T-helper 1 cell treated with Interleukin-12 subunit alpha and Interleukin-12 subunit beta and Interleukin-4 antibody, amounts not matched to agents 30 μg/mL and 1 μg/mL, for 36 hours (primary cell): ENCODE data around the gene SYNE4.
"Not testable (repeated sequence)": the region's sequence is repeated elsewhere in the genome, so short reads cannot be mapped to it uniquely, and the experiment has no call there.

ENCODE experiments used
- H3K27ac Mint-ChIP-seq: one replicate; pipeline ENCODE4 v1.8.0; 2021; ENCODE audit warnings: mild to moderate bottlenecking, mixed read lengths
- H3K27me3 Mint-ChIP-seq: one replicate; pipeline ENCODE4 v1.8.0; 2021; ENCODE audit warnings: low read depth, mixed read lengths
- H3K36me3 Mint-ChIP-seq: one replicate; pipeline ENCODE4 v1.8.0; 2021; ENCODE audit warnings: low read depth, mixed read lengths
- H3K4me1 Mint-ChIP-seq: one replicate; pipeline ENCODE4 v1.8.0; 2021; ENCODE audit warnings: low read depth, mixed read lengths
- H3K4me3 Mint-ChIP-seq: one replicate; pipeline ENCODE4 v1.8.0; 2021; ENCODE audit warnings: mild to moderate bottlenecking, moderate library complexity, mixed read lengths
- H3K9me3 Mint-ChIP-seq: one replicate; pipeline ENCODE4 v1.8.0; 2021; ENCODE audit warnings: mixed read lengths

SYNE4 gene, protein sequence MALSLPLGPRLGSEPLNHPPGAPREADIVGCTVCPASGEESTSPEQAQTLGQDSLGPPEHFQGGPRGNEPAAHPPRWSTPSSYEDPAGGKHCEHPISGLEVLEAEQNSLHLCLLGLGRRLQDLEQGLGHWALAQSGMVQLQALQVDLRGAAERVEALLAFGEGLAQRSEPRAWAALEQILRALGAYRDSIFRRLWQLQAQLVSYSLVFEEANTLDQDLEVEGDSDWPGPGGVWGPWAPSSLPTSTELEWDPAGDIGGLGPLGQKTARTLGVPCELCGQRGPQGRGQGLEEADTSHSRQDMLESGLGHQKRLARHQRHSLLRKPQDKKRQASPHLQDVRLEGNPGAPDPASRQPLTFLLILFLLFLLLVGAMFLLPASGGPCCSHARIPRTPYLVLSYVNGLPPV

GRCh38 chr19:36008336-36008978 is at the start of gene SYNE4:
Gene SYNE4 (minus strand): TSS chr19:36008813. CDS start chr19:36008681, 132 bp downstream.
- Mint-ChIP-seq H3K4me1 (peaks cover 24% of the 10 kb centered on the region), H3K36me3 (peaks cover 12% of the 10 kb centered on the region), H3K27me3 (no peaks in the 10 kb centered on the region), H3K4me3 (peak within 1 kb of the TSS; percentile 73), H3K27ac (peak within 1 kb of the TSS; percentile 41), H3K9me3 (no peaks in the 10 kb centered on the region)

DNA sequence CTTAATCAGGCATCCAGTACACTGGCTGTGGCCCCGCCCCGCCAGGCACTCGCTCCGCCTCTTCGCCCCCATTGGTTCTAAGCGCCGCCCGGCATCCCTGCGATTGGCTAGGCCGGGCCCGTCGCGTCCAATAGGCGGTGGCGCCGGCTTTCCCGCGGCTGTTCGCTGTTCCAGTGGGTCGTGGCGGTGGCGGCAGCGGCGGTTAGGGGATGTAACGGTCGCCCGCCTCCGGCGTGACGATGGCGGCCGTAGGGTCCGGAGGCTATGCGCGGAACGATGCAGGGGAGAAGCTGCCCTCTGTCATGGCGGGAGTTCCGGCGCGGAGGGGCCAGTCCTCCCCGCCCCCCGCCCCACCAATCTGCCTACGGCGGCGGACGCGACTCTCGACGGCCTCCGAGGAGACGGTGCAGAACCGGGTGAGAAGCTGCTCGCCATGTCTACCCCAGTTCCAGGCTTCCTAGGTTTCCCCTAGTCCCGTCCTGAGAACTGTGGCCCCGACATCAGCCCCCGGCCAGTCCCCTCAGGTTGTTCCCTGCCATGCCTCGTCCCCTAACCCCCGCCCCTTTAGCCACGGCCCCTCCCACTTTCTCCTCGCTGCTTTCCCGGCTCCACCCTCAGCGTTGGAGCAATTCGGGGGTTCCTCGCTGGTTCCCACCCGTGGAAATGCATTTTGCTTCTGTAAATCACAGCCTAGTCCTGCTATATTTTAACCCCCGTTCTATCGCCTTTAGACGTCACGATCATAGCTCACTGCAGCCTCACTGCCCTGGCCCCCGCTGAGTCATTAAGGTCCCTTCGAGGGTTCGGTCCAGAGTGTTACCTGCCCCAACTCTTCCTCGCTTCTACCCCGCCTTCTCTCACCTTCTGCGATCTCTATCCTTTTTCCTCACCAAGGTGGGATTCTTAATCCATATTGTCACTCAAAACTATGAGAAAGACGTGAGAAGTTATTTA is 46.4 kb upstream of the SYNE4 start, which contains the start of gene WDR62:
Gene WDR62 (plus strand): TSS at position 165 of the 954 bp plus-strand sequence. CDS start 75 bp downstream, at position 240.
- H3K27ac Mint-ChIP-seq = peak within 1 kb of the TSS; percentile 98
- H3K27me3 Mint-ChIP-seq = no peaks in the 10 kb centered on the region
- no peaks in the 10 kb centered on the region for H3K9me3 Mint-ChIP-seq
- H3K4me1 Mint-ChIP-seq = peaks cover 33% of the 10 kb centered on the region
- H3K36me3 Mint-ChIP-seq = peaks cover 6% of the 10 kb centered on the region
- H3K4me3 Mint-ChIP-seq = peak within 1 kb of the TSS; percentile 99

DNA sequence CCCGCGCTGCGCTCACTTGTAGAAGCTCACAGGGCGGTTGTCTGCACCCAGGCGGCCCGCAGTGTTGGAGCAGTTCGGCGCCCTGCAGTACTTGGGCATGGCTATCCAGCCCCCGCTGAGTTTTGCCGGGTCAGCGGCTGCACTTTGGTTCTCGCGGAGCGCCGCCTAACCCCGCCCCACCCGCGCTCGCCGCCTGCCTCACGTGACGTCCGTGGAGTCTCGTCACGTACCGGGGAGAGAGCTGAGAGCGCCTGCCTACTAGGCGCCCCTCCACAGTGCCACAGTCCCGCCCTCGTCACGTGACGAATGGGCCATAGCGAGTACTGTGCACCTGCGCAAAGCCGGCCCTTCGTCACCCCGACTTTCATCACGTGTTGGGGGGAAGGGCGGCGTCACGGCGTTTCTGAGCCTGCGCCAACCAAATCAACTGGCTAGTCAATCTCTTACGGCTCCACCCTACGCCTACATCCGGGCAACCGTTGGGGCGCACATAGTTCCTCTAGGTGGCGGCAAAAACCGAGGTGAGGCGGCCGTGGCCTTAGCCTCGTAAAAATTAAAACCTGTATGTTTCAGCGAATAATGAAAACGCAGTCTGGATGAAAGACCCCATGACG is 45.6 kb upstream of the SYNE4 start, which contains the start of gene THAP8:
Gene THAP8 (minus strand): TSS at position 167 of the 614 bp plus-strand sequence. CDS start 68 bp downstream, at position 99.
- Mint-ChIP-seq H3K36me3 (peaks cover 5% of the 10 kb centered on the region), H3K27ac (peak within 1 kb of the TSS; percentile 98), H3K4me1 (peaks cover 33% of the 10 kb centered on the region), H3K27me3 (no peaks in the 10 kb centered on the region), H3K4me3 (peak within 1 kb of the TSS; percentile 99), H3K9me3 (no peaks in the 10 kb centered on the region)

GRCh38 chr19:36051637-36052036 is 43.0 kb upstream of the SYNE4 start:
- Mint-ChIP-seq H3K27ac (no peak overlapping the region), H3K36me3 (peaks cover 2% of the 10 kb centered on the region), H3K4me1 (peaks cover 25% of the 10 kb centered on the region), H3K9me3 (no peaks in the 10 kb centered on the region), H3K4me3 (peak overlapping the region; percentile 16), H3K27me3 (no peaks in the 10 kb centered on the region)

- H3K27ac Mint-ChIP-seq = no peak overlapping the region
- peak overlapping the region; percentile 16 for H3K4me3 Mint-ChIP-seq
- peaks cover 2% of the 10 kb centered on the region for H3K36me3 Mint-ChIP-seq
Observed at GRCh38 chr19:36051236-36051635, 42.6 kb upstream of the SYNE4 start.

DNA sequence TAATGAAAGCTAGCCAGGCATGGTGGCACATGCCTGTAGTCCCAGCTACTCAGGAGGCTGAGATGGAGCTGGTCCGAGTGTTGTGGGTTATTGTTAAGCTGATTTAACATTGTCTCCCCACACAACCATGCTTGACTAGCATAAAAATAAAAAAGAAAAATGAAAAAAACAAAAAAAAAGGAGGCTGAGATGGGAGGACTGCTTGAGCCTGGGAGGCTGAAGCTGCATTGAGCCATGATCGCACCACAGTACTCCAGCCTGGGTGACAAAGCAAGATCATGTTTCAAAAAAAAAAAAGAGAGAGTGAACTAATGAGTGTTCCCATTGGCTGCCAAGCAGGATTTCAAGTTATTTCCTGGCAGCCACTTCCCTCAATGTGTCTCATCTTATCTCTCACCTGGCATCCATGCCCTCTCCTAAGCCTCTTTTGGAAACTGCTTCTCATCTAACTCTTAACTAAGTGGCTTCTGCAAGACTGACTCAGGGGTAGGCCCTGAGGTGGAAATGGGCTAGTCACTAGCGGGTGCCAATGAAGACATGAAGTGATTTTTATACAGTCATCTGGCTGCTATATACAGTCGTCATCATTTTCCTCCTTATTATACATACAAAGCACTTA is 40.6 kb upstream of the SYNE4 start:
- Mint-ChIP-seq H3K4me3 (no peak overlapping the region), H3K4me1 (peaks cover 13% of the 10 kb centered on the region)

More at GRCh38 chr19:36051236-36051635, 42.6 kb upstream of the SYNE4 start:
- Mint-ChIP-seq H3K27me3 (no peaks in the 10 kb centered on the region), H3K4me1 (peaks cover 22% of the 10 kb centered on the region), H3K9me3 (no peaks in the 10 kb centered on the region)

DNA sequence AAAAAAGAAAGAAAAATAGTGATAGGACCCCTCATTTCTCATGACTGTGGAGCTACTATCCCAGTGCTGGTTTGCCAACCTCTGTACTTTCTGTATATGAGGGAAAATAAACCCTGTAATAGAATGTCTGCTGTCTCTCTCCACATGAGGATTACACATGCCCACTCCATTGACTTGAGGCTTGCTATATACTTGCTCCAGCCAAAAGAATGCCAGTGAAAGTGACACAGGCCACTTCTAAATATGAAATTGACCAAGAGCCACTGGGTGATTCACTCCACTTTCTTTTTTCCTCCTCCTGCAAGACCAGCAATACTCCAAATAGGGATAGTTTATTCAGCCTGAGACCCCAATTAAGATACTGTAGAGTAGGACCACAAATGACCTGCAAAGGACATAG is 39.2 kb upstream of the SYNE4 start:
- Mint-ChIP-seq H3K36me3 (peaks cover 3% of the 10 kb centered on the region), H3K9me3 (no peaks in the 10 kb centered on the region), H3K4me1 (peaks cover 9% of the 10 kb centered on the region), H3K27ac (no peak overlapping the region), H3K27me3 (no peaks in the 10 kb centered on the region), H3K4me3 (no peak overlapping the region)

More for the DNA sequence above, 40.6 kb upstream of the SYNE4 start:
- Mint-ChIP-seq H3K27ac (no peak overlapping the region), H3K9me3 (no peaks in the 10 kb centered on the region), H3K36me3 (peaks cover 3% of the 10 kb centered on the region), H3K27me3 (no peaks in the 10 kb centered on the region)

- H3K27me3 Mint-ChIP-seq = no peaks in the 10 kb centered on the region
- H3K27ac Mint-ChIP-seq = no peak overlapping the region
- no peaks in the 10 kb centered on the region for H3K9me3 Mint-ChIP-seq
- peaks cover 5% of the 10 kb centered on the region for H3K4me1 Mint-ChIP-seq
- H3K36me3 Mint-ChIP-seq = peaks cover 3% of the 10 kb centered on the region
- H3K4me3 Mint-ChIP-seq = no peak overlapping the region
Observed at GRCh38 chr19:36046443-36047050, 37.9 kb upstream of the SYNE4 start.

GRCh38 chr19:36043952-36044351 is 35.3 kb upstream of the SYNE4 start:
- Mint-ChIP-seq H3K27ac (no peak overlapping the region), H3K27me3 (no peaks in the 10 kb centered on the region), H3K9me3 (no peaks in the 10 kb centered on the region), H3K36me3 (peaks cover 2% of the 10 kb centered on the region), H3K4me3 (no peak overlapping the region), H3K4me1 (no peaks in the 10 kb centered on the region)

- H3K4me3 Mint-ChIP-seq = no peak overlapping the region
- H3K27ac Mint-ChIP-seq = no peak overlapping the region
- H3K27me3 Mint-ChIP-seq = no peaks in the 10 kb centered on the region
- peaks cover 6% of the 10 kb centered on the region for H3K4me1 Mint-ChIP-seq
- H3K36me3 Mint-ChIP-seq = peaks cover 5% of the 10 kb centered on the region
- H3K9me3 Mint-ChIP-seq = no peaks in the 10 kb centered on the region
Observed at GRCh38 chr19:36041831-36042230, 33.2 kb upstream of the SYNE4 start.

- H3K36me3 Mint-ChIP-seq, H3K9me3 Mint-ChIP-seq, H3K4me1 Mint-ChIP-seq, H3K27me3 Mint-ChIP-seq, H3K27ac Mint-ChIP-seq, H3K4me3 Mint-ChIP-seq: not testable (repeated sequence)
Observed at GRCh38 chr19:36041092-36041491, 32.5 kb upstream of the SYNE4 start.

DNA sequence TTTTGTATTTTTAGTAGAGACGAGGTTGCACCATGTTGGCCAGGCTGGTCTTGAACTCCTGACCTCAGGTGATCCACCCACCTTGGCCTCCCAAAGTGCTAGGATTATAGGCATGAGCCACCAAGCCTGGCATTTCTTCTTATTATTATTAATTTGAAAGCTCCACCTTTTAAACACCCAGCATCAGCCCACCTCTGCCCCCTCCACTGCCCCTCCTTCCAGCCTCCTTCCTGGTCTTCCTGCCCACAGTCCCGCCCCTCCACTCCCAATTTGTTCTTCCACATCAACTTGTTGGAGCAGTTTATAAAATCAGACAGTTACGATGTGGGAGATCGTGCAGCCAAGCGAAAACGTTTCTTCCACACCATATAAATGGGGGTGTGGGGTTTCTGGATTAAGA is 31.9 kb upstream of the SYNE4 start:
- Mint-ChIP-seq H3K4me1 (peaks cover 12% of the 10 kb centered on the region), H3K27me3 (no peaks in the 10 kb centered on the region), H3K36me3 (peaks cover 6% of the 10 kb centered on the region), H3K4me3 (no peak overlapping the region), H3K9me3 (no peaks in the 10 kb centered on the region), H3K27ac (no peak overlapping the region)
